MM.1S (cell line): ENCODE measurements around the gene CROCC2.

Experiments
- DNase-seq: peaks from one replicate; pipeline ENCODE4 v3.0.0-alpha.2; 2015
- H2AFZ ChIP-seq: fragments of 300-600 bp; sonication (generic); 2 replicates; pipeline ENCODE4 v1.6.0; 2016; ENCODE audit warnings: antibody characterized with exemption, low read length
- H3F3A ChIP-seq: fragments of 300-600 bp; sonication (generic); 2 replicates; pipeline ENCODE4 v1.6.1; 2016; ENCODE audit warnings: mild to moderate bottlenecking, antibody characterized with exemption, low read length, moderate library complexity, mixed read lengths; ENCODE audit not compliant: insufficient read depth
- H3K27ac ChIP-seq: fragments of 300-600 bp; sonication (generic); 2 replicates; pipeline ENCODE4 v1.5.1; 2016; ENCODE audit warnings: mild to moderate bottlenecking, low read length
- H3K27me3 ChIP-seq: fragments of 300-600 bp; sonication (generic); replicated peaks from 2 replicates; pipeline ENCODE4 v1.6.0; 2016; ENCODE audit warnings: low read length; ENCODE audit not compliant: insufficient read depth
- H3K36me3 ChIP-seq: fragments of 300-600 bp; sonication (generic); replicated peaks from 2 replicates; pipeline ENCODE4 v1.6.1; 2016; ENCODE audit warnings: mild to moderate bottlenecking, low read length, mixed read lengths; ENCODE audit not compliant: insufficient read depth
- H3K4me1 ChIP-seq: fragments of 300-600 bp; sonication (generic); 2 replicates; pipeline ENCODE4 v1.6.1; 2016; ENCODE audit warnings: low read length, mixed read lengths
- H3K4me2 ChIP-seq: fragments of 300-600 bp; sonication (generic); 2 replicates; pipeline ENCODE4 v1.6.0; 2016; ENCODE audit warnings: low read depth, low read length
- H3K4me3 ChIP-seq: fragments of 300-600 bp; sonication (generic); 2 replicates; pipeline ENCODE4 v1.5.1; 2016; ENCODE audit warnings: low read length, mixed read lengths
- H3K79me2 ChIP-seq: fragments of 300-600 bp; sonication (generic); 2 replicates; pipeline ENCODE4 v1.6.1; 2016; ENCODE audit warnings: mixed run types, low read length, mixed read lengths
- H3K9ac ChIP-seq: fragments of 300-600 bp; sonication (generic); 2 replicates; pipeline ENCODE4 v1.6.1; 2016; ENCODE audit warnings: low read length, mixed read lengths
- H3K9me2 ChIP-seq: fragments of 300-600 bp; sonication (generic); replicated peaks from 2 replicates; pipeline ENCODE4 v1.6.1; 2016; ENCODE audit warnings: mild to moderate bottlenecking, low read length, mixed read lengths; ENCODE audit not compliant: insufficient read depth
- H3K9me3 ChIP-seq: fragments of 300-600 bp; sonication (generic); replicated peaks from 2 replicates; pipeline ENCODE4 v1.6.1; 2016; ENCODE audit warnings: mild to moderate bottlenecking, low read length, mixed read lengths; ENCODE audit not compliant: insufficient read depth
- H4K20me1 ChIP-seq: fragments of 300-600 bp; sonication (generic); 2 replicates; pipeline ENCODE4 v1.6.1; 2016; ENCODE audit warnings: mild to moderate bottlenecking, low read length, moderate library complexity, mixed read lengths; ENCODE audit not compliant: insufficient read depth
- CTCF ChIP-seq: fragments of 300-600 bp; sonication (generic); IDR thresholded peaks from 2 replicates; pipeline ENCODE4 v1.5.1; 2016; ENCODE audit warnings: antibody characterized with exemption, low read length, mixed read lengths
- EZH2 ChIP-seq: fragments of 300-600 bp; sonication (generic); optimal IDR thresholded peaks from 2 replicates; pipeline ENCODE3; 2017; ENCODE audit warnings: low read depth, mild to moderate bottlenecking, antibody characterized with exemption, low read length, mixed read lengths
- EZH2phosphoT487 ChIP-seq: fragments of 300-600 bp; sonication (generic); IDR thresholded peaks from 2 replicates; pipeline ENCODE4 v1.6.1; 2018; ENCODE audit warnings: antibody characterized with exemption, low read length

CROCC2 gene

GRCh38 chr2:240915526-240916341, 9.6 kb downstream of the CROCC2 start:
- TF ChIP-seq CTCF (no peak), EZH2phosphoT487 (no peak), EZH2 (no peak)
- H3K4me3 ChIP-seq = no peak overlapping the region

GRCh38 chr2:240916571-240917008, 10.5 kb downstream of the CROCC2 start:
- TF ChIP-seq EZH2 = no peak
- no peak for TF ChIP-seq CTCF
- TF ChIP-seq EZH2phosphoT487 = no peak
- no peaks in the 10 kb centered on the region for H3K9me3 ChIP-seq
- H3F3A ChIP-seq = no peaks in the 10 kb centered on the region
- H3K4me1 ChIP-seq = no peaks in the 10 kb centered on the region
- no peaks in the 10 kb centered on the region for H3K79me2 ChIP-seq
- no peak overlapping the region for H3K4me3 ChIP-seq
- no peak overlapping the region for H3K9ac ChIP-seq
- no peak for DNase-seq
- H2AFZ ChIP-seq = no peak overlapping the region
- H3K27me3 ChIP-seq = peaks cover 43% of the 10 kb centered on the region
- H3K27ac ChIP-seq = no peak overlapping the region
- no peaks in the 10 kb centered on the region for H3K36me3 ChIP-seq
- H3K9me2 ChIP-seq = no peaks in the 10 kb centered on the region
- H3K4me2 ChIP-seq = no peak overlapping the region
- no peaks in the 10 kb centered on the region for H4K20me1 ChIP-seq

More at GRCh38 chr2:240915526-240916341, 9.6 kb downstream of the CROCC2 start:
- no peaks in the 10 kb centered on the region for H3K79me2 ChIP-seq
- no peak for DNase-seq
- H3K9me3 ChIP-seq = no peaks in the 10 kb centered on the region
- H3K36me3 ChIP-seq = no peaks in the 10 kb centered on the region
- H3K9ac ChIP-seq = no peak overlapping the region
- no peak overlapping the region for H3K4me2 ChIP-seq
- no peaks in the 10 kb centered on the region for H3K4me1 ChIP-seq
- no peak overlapping the region for H2AFZ ChIP-seq
- peaks cover 48% of the 10 kb centered on the region for H3K27me3 ChIP-seq
- H3F3A ChIP-seq = no peaks in the 10 kb centered on the region
- H3K9me2 ChIP-seq = no peaks in the 10 kb centered on the region
- H4K20me1 ChIP-seq = no peaks in the 10 kb centered on the region
- no peak overlapping the region for H3K27ac ChIP-seq

- H3K79me2 ChIP-seq = no peaks in the 10 kb centered on the region
- no peaks in the 10 kb centered on the region for H3K4me1 ChIP-seq
- H3K4me2 ChIP-seq = no peak overlapping the region
- no peaks in the 10 kb centered on the region for H3K9me2 ChIP-seq
- H3K4me3 ChIP-seq = no peak overlapping the region
- no peak for DNase-seq
- no peaks in the 10 kb centered on the region for H4K20me1 ChIP-seq
- no peak overlapping the region for H2AFZ ChIP-seq
- H3K27me3 ChIP-seq = peaks cover 40% of the 10 kb centered on the region
- H3K9me3 ChIP-seq = no peaks in the 10 kb centered on the region
- no peak overlapping the region for H3K9ac ChIP-seq
- no peak overlapping the region for H3K27ac ChIP-seq
- H3F3A ChIP-seq = no peaks in the 10 kb centered on the region
- TF ChIP-seq CTCF = no peak
- no peak for TF ChIP-seq EZH2phosphoT487
- TF ChIP-seq EZH2 = no peak
- H3K36me3 ChIP-seq = no peaks in the 10 kb centered on the region
Observed at GRCh38 chr2:240917009-240917683, 11.0 kb downstream of the CROCC2 start.
